ENCODE measurements around the gene SLC10A2.

GRCh38 chr13:103022336-103022735, 43.9 kb downstream of the SLC10A2 start:
- no peak for TF ChIP-seq YY1 (IDR thresholded peaks at IDR 0.05; ENCODE audit: insufficient read depth, insufficient read length)
- no peak for TF ChIP-seq SUZ12 (IDR thresholded peaks at IDR 0.05; ENCODE audit: extremely low read depth, insufficient read depth, insufficient read length)
- TF ChIP-seq ZNF274 (IDR thresholded peaks at IDR 0.05; ENCODE audit: low read depth, low read length) = no peak

Measured in NT2/D1 (cell line).